HTERT RPE-1 (cell line): ENCODE results near the gene MYOG.

Source experiments
- in situ Hi-C: fragments of 300-500 bp; cut with MboI; formaldehyde crosslinking; loops from 4 replicates; pipeline ENCODE4 v1.14.3; 2020; ENCODE audit warnings: low sequenced_read_pairs

Gene MYOG

DNA sequence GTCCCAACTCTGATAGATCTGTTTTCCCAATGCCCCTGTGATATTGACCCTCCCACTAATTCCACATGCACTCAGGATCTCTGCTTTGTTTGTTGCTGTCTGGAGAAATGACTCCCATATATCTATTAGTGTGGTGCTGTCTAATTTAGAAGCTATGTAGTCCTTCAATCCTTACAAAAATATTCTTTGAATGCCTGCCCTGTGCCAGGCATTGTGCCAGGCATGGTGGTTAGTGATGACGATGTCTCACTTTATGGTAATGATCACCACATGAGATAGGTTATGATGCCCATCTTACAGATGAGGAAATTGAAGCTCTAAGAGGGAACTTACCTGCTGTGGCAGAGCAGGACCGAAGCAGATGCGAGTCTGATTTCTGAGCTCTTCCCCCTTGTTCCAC is 12.9 kb downstream of the MYOG start:
- in situ Hi-C loops: no loop called here

GRCh38 chr1:203072002-203072602 is 13.7 kb downstream of the MYOG start:
- in situ Hi-C loops: no loop called here

GRCh38 chr1:203069030-203069747 is 16.6 kb downstream of the MYOG start:
- in situ Hi-C loops: no loop called here

DNA sequence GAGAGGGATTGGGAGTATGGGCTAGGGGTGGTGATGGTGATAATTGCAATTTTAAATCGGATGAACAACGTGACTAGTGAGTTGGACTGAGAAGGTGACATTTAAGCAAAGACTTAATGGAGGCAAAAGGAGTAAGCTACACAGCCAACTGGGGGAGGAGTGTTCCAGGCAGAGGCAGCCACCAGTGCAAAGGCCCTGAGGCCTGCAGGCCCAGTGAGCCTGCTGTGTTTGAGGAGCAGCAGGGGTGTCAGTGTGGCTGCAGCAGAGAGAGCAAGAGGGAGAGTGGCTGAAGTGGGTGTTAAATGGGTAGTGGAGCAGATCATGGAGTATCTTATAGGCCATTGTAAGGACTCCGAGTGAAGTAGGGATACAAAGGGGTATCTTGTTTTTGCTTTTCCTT is 18.8 kb downstream of the MYOG start:
- in situ Hi-C loops: no loop called here

DNA sequence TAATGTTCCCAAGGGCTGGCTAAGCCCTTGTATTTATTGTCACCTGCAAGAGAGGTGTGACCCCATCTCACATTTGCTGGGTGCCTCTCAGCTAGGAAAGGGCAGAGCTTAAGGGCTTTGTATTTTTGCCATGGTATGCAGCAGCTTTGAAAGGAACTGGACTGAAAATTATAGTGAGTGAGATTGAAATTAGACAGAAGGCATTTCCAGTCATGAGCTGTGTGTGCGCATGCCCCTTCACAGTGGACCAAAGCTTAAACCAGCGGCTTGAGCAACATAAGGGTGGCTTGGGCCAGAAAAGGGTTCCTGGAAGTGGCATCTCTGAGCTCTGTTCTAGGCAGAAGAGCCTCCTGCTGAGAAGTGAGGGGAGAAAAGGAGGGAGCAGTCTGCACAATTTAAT is 19.8 kb downstream of the MYOG start:
- in situ Hi-C loops: no loop called here

DNA sequence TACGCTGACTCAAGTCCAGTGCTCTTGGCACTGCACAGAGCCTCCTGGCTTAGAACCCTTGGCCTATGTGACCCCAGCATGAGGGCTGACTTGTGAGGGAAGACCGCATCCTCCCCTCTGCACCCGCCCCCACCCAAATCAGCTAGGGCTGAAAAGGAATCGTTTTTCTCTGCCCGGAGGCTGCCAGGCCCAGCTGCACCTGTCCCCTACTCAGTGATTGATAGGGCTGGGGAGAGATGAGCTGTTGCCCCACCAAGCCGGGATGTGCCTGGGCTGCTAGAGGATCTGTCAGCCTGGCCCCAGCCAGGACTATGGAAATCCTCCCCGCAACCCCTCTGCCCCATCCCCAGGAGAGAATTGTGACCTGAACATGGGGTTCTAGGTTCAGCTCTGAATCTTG is 20.6 kb downstream of the MYOG start:
- in situ Hi-C loops: no loop called here

- in situ Hi-C loops: no loop called here
Observed at GRCh38 chr1:203063287-203063686, 22.5 kb downstream of the MYOG start.

DNA sequence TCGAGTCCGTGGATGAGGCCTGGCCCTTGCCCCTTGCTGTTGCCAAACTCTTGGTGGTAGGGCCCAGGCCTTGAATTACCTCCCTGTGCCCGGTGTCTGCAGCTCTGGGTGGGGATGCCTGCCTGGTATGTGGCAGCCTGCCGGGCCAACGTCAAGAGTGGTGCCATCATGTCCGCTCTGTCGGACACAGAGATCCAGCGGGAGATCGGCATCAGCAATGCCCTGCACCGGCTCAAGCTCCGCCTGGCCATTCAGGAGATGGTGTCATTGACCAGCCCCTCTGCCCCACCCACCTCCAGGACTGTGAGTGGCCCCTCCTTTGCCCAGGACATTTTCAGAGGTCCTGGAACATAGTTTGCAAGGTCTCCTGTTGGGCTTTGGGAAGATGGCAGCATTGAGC is 25.7 kb downstream of the MYOG start:
- in situ Hi-C loops: no loop called here

DNA sequence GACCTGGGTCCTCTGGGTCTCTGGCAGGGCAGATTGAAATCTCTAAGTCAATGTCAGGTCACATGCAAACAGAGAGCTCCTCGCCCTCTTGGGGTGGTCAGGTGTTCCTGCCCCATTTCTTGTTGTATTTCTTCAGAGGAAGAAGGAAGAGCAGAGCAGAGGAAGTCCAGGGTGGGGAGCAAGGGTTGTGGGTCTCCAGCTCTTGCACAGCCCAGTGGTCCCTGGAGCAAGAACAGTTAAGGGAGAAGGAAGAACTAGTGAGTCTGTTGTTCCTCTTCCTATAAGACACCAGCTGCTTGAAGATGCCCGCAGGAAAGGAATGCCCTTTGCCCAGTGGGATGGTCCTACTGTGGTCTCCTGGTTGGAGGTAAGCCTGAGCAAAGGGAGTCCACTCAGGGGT is 26.3 kb downstream of the MYOG start:
- in situ Hi-C loops: no loop called here

DNA sequence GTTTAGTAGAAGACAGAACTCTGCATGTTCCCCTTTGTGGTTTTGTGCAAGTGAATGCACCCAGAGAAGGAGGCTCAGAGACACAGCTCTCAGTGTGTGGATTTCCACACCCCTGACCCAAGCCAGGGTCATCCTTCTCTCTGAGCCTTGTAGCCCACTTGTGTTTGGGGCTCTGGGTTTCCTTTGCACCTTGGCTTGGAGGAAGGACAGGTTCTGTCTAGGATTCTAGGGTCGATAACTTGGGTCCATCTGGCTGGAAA is 27.2 kb downstream of the MYOG start:
- in situ Hi-C loops: no loop called here

GRCh38 chr1:203057911-203058675 is 27.7 kb downstream of the MYOG start:
- in situ Hi-C loops: no loop called here

GRCh38 chr1:203056516-203056915 is 29.3 kb downstream of the MYOG start:
- in situ Hi-C loops: no loop called here

GRCh38 chr1:203056012-203056411 is 29.8 kb downstream of the MYOG start:
- in situ Hi-C loops: no loop called here

GRCh38 chr1:203055161-203055799 is 30.5 kb downstream of the MYOG start:
- in situ Hi-C loops: no loop called here

DNA sequence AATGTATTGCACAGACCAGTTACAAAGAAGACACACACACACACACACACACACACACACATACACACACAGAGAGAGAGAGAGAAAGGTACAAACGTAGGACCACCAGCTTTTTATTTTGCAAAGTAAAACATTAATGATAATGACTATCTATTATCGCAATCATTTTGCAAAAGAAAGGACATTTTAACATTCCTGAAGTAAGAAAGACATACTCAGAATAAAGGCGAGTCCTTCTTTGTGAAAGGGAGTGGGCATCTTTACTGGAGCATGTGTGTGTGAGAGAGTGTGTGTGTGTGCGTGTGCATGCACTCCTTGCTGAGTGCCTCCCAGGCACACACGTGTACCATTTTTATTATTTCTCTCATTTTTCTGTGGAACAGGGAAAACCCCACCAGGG is 31.2 kb downstream of the MYOG start:
- in situ Hi-C loops: no loop called here

- in situ Hi-C loops: no loop called here
Observed at GRCh38 chr1:203054184-203054583, 31.6 kb downstream of the MYOG start.

DNA sequence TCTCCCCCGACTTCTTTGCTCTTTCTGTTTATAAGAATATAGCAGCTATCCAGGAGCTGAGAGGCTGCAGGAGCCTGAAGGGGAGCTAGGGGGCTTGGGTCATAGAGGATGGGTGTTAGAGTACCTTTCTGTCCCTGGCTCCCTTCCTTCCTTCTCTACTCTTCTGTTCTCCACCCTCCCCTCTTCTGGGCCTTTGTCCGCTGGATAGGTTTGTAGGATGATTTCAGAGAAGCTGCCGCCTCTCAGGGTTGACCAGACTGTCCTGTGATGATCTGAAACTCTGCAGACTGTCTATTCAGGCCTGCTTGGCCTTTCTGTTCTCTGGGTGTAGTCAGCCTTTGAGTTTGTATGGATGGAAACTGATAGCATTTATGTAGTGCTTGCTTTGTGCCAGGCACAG is 33.2 kb downstream of the MYOG start:
- in situ Hi-C loops: no loop called here

DNA sequence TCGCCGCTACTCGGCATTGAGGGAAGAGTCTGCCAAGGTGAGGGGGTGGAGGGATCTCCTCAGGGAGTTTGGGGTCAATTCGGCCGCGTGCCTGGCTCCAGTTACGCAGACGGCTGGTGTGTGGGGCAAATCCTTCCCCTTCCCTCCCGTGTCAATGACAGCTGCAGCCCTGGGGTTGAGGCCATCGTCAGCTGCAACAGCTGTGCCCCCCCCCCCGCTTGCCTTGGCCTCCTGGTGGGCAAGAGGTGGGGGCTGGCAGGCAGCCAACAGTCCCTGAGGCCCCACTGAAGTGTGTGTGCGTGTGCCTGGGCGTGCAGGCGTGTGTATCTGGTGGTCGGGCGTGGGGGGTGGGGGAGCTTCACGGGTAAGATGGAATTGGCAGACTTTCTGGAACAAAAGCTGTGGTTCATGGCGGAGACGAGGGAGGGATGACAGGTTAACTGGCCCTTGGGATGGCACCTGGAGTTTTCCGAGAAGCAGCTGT is 33.9 kb downstream of the MYOG start:
- in situ Hi-C loops: no loop called here

- in situ Hi-C loops: no loop called here
Observed at GRCh38 chr1:203050826-203051225, 35.0 kb downstream of the MYOG start.

DNA sequence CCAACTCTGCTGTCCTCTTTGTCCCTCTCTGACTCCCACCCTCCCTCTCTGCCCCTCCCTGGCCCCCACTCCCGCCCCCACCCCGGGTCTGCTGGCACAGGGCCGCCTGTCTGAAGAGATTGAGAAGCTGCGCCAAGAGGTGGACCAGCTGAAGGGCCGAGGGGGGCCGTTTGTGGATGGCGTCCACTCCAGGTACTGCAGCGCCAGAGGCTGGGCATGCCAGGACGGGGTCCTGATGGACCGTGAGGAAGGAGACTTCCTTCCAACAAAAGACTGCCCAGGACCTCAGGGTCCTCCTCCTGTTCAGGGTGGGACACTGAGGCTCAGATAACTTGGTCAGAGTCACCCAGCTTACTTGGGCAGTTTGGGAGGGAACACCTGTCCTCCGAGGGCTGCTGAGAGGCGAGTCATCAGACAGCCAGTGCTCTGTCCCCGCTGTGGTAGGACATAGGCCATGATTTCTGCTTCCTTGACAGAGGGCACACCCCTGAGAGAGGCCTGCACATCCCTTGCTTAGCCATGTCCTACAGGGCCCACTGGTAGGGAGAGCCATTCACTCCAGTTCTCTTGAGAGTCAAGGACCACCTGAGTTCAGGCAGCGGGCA is 36.1 kb downstream of the MYOG start:
- in situ Hi-C loops: no loop called here

GRCh38 chr1:203049077-203049476 is 36.7 kb downstream of the MYOG start:
- in situ Hi-C loops: no loop called here
